Right atrium auricular region (tissue), 2 donors: Measurements from ENCODE around the gene GCAT. TPM values are rescaled to one million over a fixed set of nuclear protein-coding genes. Genes with fewer than 3 reads are reported as not detected.

ENCODE experiments used
- DNase-seq: peaks from one replicate; pipeline ENCODE4 v3.0.0-alpha.2; 2019; ENCODE audit warnings: low spot score
- H3K27ac ChIP-seq, 2 donors: fragments of 200-600 bp; sonication (generic); 1 replicate in 1 of 2; 2 replicates in 1 of 2; pipeline ENCODE4 v1.5.1; 2016 to 2019
- H3K27me3 ChIP-seq, 2 donors: fragments of 200-600 bp; sonication (generic); one replicate each; pipeline versions ENCODE4 v1.5.1 to v1.6.0; 2017 to 2019
- H3K36me3 ChIP-seq: fragments of 200-600 bp; sonication (generic); one replicate; pipeline ENCODE4 v1.5.1; 2016
- H3K4me1 ChIP-seq, 2 donors: fragments of 200-600 bp; sonication (generic); one replicate each; pipeline versions ENCODE4 v1.5.1 to v1.6.0; 2017 to 2019
- H3K4me3 ChIP-seq, 2 donors: fragments of 200-600 bp; sonication (generic); 1 replicate in 1 of 2; 2 replicates in 1 of 2; pipeline ENCODE4 v1.5.1; 2017 to 2019; ENCODE audit warnings: mild to moderate bottlenecking in 1 of 2, moderate library complexity in 1 of 2
- H3K9me3 ChIP-seq, 2 donors: fragments of 200-600 bp; sonication (generic); one replicate each; pipeline ENCODE4 v1.5.1; 2019
- CTCF ChIP-seq, 2 donors: fragments of 200-600 bp; sonication (generic); IDR thresholded peaks; one replicate each; pipeline ENCODE4 v1.5.1; 2019; ENCODE audit warnings: antibody characterized with exemption in 2 of 2
- total RNA-seq, 2 donors: library from RNA; depleted of rRNA; stranded (reverse); fragments of >200 nt; gene quantifications; one replicate each; pipeline ENCODE4 v1.1.0, GENCODE V29; 2016

Gene GCAT
- total RNA-seq, 2 donors from 2014 or later = 15.7 to 34.2 TPM

DNA sequence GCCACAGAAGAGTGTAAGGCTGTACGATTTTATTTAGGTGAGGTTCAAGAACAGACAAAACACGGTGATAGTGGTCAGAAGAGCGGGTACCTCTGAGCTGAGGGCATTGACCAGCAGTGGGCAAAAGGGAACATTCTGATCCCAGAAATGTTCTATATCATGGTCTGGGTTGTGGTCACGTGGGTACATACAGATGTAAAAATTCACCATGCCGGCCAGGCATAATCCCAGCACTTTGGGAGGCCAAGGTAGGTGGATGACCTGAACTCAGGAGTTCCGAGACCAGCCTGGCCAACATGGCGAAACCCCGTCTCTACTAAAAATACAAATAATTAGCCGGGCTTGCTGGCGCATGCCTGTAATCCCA is 31.1 kb upstream of the GCAT start:
- Histone ChIP-seq H3K27ac (peak overlapping the region in 1 of 2 donors; percentile 11), H3K9me3 (no peaks in the 10 kb centered on the region), H3K4me1 (peaks cover 0 to 6% of the 10 kb centered on the region in 2 donors), H3K36me3 (peaks cover 28% of the 10 kb centered on the region), H3K4me3 (no peak overlapping the region), H3K27me3 (no peaks in the 10 kb centered on the region)
- TF ChIP-seq CTCF (IDR thresholded peaks at IDR 0.05) = no peak
- no peak for DNase-seq

- TF ChIP-seq CTCF (IDR thresholded peaks at IDR 0.05) = no peak
- Histone ChIP-seq H3K4me3 (no peak overlapping the region), H3K9me3 (no peaks in the 10 kb centered on the region), H3K27ac (no peak overlapping the region), H3K4me1 (peaks cover 0 to 6% of the 10 kb centered on the region in 2 donors), H3K36me3 (peaks cover 22% of the 10 kb centered on the region), H3K27me3 (no peaks in the 10 kb centered on the region)
- no peak for DNase-seq
These were observed 30.5 kb upstream of the GCAT start for GRCh38 chr22:37777122-37777687.

- Histone ChIP-seq H3K4me1 (peaks cover 0 to 13% of the 10 kb centered on the region in 2 donors), H3K27ac (no peak overlapping the region)
- no peak for TF ChIP-seq CTCF (IDR thresholded peaks at IDR 0.05)
These were observed 29.2 kb upstream of the GCAT start for GRCh38 chr22:37778370-37779009.

DNA sequence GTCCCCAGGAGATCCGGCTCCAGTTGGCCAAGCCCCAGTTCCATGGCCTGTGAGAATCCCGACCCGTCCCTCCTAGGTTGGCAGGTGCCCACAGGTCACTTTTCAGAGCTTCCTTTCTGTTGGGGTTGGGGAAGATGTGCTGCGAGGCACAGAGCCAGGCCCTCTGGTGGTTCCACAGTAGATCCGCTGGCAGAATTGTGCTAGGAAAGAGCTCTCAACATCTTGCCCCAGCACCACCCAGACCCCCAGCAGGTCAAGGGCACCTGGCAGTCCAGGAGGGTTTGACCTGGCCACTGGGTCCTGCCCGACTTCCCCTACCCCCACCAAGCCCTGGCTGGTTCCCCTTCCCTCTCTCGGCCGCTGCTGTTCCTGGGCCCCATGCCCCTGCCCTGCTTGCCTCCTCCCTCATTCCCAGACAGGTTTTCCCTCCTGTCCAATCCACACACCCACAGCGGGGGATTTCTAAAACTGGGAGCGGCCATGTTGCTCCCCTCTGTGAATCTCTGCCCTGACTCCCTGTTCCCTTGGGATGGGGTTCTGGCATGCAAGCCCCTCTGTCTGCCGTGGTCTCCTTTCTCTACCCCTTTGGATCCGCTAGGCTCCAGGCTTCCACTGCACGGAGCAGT is 26.2 kb upstream of the GCAT start:
- Histone ChIP-seq H3K9me3 (no peaks in the 10 kb centered on the region), H3K27me3 (no peaks in the 10 kb centered on the region), H3K4me3 (no peak overlapping the region), H3K27ac (no peak overlapping the region), H3K4me1 (peaks cover 0 to 23% of the 10 kb centered on the region in 2 donors), H3K36me3 (no peaks in the 10 kb centered on the region)
- DNase-seq = no peak
- no peak for TF ChIP-seq CTCF (IDR thresholded peaks at IDR 0.05)

More at GRCh38 chr22:37778370-37779009, 29.2 kb upstream of the GCAT start:
- H3K36me3 ChIP-seq = peaks cover 10% of the 10 kb centered on the region
- DNase-seq = no peak
- no peak overlapping the region for H3K4me3 ChIP-seq
- H3K9me3 ChIP-seq = no peaks in the 10 kb centered on the region
- no peaks in the 10 kb centered on the region for H3K27me3 ChIP-seq

- no peak for TF ChIP-seq CTCF (IDR thresholded peaks at IDR 0.05)
- Histone ChIP-seq H3K4me3 (no peak overlapping the region), H3K27ac (no peak overlapping the region), H3K4me1 (peaks cover 0 to 17% of the 10 kb centered on the region in 2 donors), H3K27me3 (no peaks in the 10 kb centered on the region), H3K36me3 (no peaks in the 10 kb centered on the region), H3K9me3 (no peaks in the 10 kb centered on the region)
- no peak for DNase-seq
These were observed 25.2 kb upstream of the GCAT start for GRCh38 chr22:37782340-37783168.
